KMS-11 (cell line): ENCODE data around the gene DPP10.

Source experiments
- H2AFZ ChIP-seq: fragments of 200-600 bp; sonication (generic); 2 replicates; pipeline ENCODE4 v1.6.1; 2016; ENCODE audit warnings: antibody characterized with exemption, mixed run types, low read depth
- H3K27ac ChIP-seq: fragments of 200-600 bp; sonication (generic); 2 replicates; pipeline ENCODE4 v1.6.1; 2016; ENCODE audit warnings: mild to moderate bottlenecking, mixed run types
- H3K27me3 ChIP-seq: fragments of 200-600 bp; sonication (generic); 2 replicates; pipeline ENCODE4 v1.6.1; 2017; ENCODE audit warnings: mild to moderate bottlenecking, low read depth, mixed run types, moderate library complexity; ENCODE audit not compliant: insufficient read depth
- H3K36me3 ChIP-seq: fragments of 200-600 bp; sonication (generic); 2 replicates; pipeline ENCODE4 v1.6.1; 2017; ENCODE audit warnings: mild to moderate bottlenecking, mixed run types; ENCODE audit not compliant: insufficient read depth
- H3K4me1 ChIP-seq: fragments of 200-600 bp; sonication (generic); 2 replicates; pipeline ENCODE4 v1.6.1; 2016; ENCODE audit warnings: mild to moderate bottlenecking, low read depth, mixed run types; ENCODE audit not compliant: poor library complexity, severe bottlenecking
- H3K4me2 ChIP-seq: fragments of 200-600 bp; sonication (generic); 2 replicates; pipeline ENCODE4 v1.7.0; 2016; ENCODE audit warnings: mild to moderate bottlenecking, mixed run types
- H3K4me3 ChIP-seq: fragments of 200-600 bp; sonication (generic); IDR thresholded peaks from 2 replicates; pipeline ENCODE4 v1.6.1; 2017; ENCODE audit warnings: low read depth, low read length, mixed read lengths; ENCODE audit not compliant: insufficient read depth
- H3K79me2 ChIP-seq: fragments of 200-600 bp; sonication (generic); 2 replicates; pipeline ENCODE4 v1.6.1; 2016; ENCODE audit warnings: low read depth, mixed run types; ENCODE audit not compliant: insufficient read depth
- H3K9ac ChIP-seq: fragments of 200-600 bp; sonication (generic); 2 replicates; pipeline ENCODE4 v1.6.1; 2016; ENCODE audit warnings: mild to moderate bottlenecking, mixed run types
- H4K20me1 ChIP-seq: fragments of 200-600 bp; sonication (generic); 2 replicates; pipeline ENCODE4 v1.6.1; 2016; ENCODE audit warnings: mild to moderate bottlenecking, mixed run types; ENCODE audit not compliant: insufficient read depth
- CTCF ChIP-seq: fragments of 200-600 bp; sonication (generic); conservative IDR thresholded peaks from 2 replicates; pipeline ENCODE4 v1.6.1; 2017; ENCODE audit warnings: low read depth, mild to moderate bottlenecking, antibody characterized with exemption, low read length, moderate library complexity, mixed read lengths

Gene DPP10

GRCh38 chr2:114464961-114465706, 22.7 kb downstream of the DPP10 start:
- no peak overlapping the region for H3K9ac ChIP-seq
- H4K20me1 ChIP-seq, result no peaks in the 10 kb centered on the region
- no peak overlapping the region for H3K27ac ChIP-seq
- H3K27me3 ChIP-seq, result no peaks in the 10 kb centered on the region
- H3K79me2 ChIP-seq, result no peaks in the 10 kb centered on the region
- no peak overlapping the region for H3K4me3 ChIP-seq
- no peak for TF ChIP-seq CTCF
- no peaks in the 10 kb centered on the region for H3K36me3 ChIP-seq
- H3K4me2 ChIP-seq, result no peak overlapping the region
- no peaks in the 10 kb centered on the region for H3K4me1 ChIP-seq
- no peak overlapping the region for H2AFZ ChIP-seq

- Histone ChIP-seq H3K9ac (no peak overlapping the region), H3K36me3 (no peaks in the 10 kb centered on the region), H3K27me3 (no peaks in the 10 kb centered on the region), H3K4me2 (no peak overlapping the region), H2AFZ (no peak overlapping the region), H4K20me1 (no peaks in the 10 kb centered on the region), H3K4me1 (no peaks in the 10 kb centered on the region), H3K27ac (no peak overlapping the region), H3K4me3 (no peak overlapping the region), H3K79me2 (no peaks in the 10 kb centered on the region)
- no peak for TF ChIP-seq CTCF
Observed at GRCh38 chr2:114468343-114468742, 25.9 kb downstream of the DPP10 start.

GRCh38 chr2:114472246-114472645, 29.8 kb downstream of the DPP10 start:
- H3K36me3 ChIP-seq, result no peaks in the 10 kb centered on the region
- H3K27ac ChIP-seq, result no peak overlapping the region
- TF ChIP-seq CTCF, result no peak
- H3K9ac ChIP-seq, result no peak overlapping the region
- H3K4me2 ChIP-seq, result no peak overlapping the region
- H2AFZ ChIP-seq, result no peak overlapping the region
- H3K4me3 ChIP-seq, result no peak overlapping the region
- no peaks in the 10 kb centered on the region for H3K27me3 ChIP-seq
- H4K20me1 ChIP-seq, result no peaks in the 10 kb centered on the region
- H3K4me1 ChIP-seq, result no peaks in the 10 kb centered on the region
- H3K79me2 ChIP-seq, result no peaks in the 10 kb centered on the region

- Histone ChIP-seq H3K36me3 (no peaks in the 10 kb centered on the region), H3K4me3 (no peak overlapping the region)
- TF ChIP-seq CTCF, result no peak
Observed at GRCh38 chr2:114472726-114473125, 30.3 kb downstream of the DPP10 start.

More at GRCh38 chr2:114472726-114473125, 30.3 kb downstream of the DPP10 start:
- Histone ChIP-seq H3K27me3 (no peaks in the 10 kb centered on the region), H3K4me2 (no peak overlapping the region), H3K27ac (no peak overlapping the region), H4K20me1 (no peaks in the 10 kb centered on the region), H3K79me2 (no peaks in the 10 kb centered on the region), H3K4me1 (no peaks in the 10 kb centered on the region), H2AFZ (no peak overlapping the region), H3K9ac (no peak overlapping the region)
